ENCODE data around the gene F10.

- TF ChIP-seq CTCF (IDR thresholded peaks at IDR 0.05 in 8 of 11, conservative IDR thresholded peaks at IDR 0.05 in 3 of 11) = no peak
- no peak for TF ChIP-seq POLR2AphosphoS5 (IDR thresholded peaks at IDR 0.05)
Measured at GRCh38 chr13:113121183-113121927, 1.2 kb upstream of the F10 start.
